ENCODE results near the gene USP9X.
"Not testable (repeated sequence)": the region's sequence is repeated elsewhere in the genome, so short reads cannot be mapped to it uniquely, and the experiment has no call there.

Gene USP9X

DNA sequence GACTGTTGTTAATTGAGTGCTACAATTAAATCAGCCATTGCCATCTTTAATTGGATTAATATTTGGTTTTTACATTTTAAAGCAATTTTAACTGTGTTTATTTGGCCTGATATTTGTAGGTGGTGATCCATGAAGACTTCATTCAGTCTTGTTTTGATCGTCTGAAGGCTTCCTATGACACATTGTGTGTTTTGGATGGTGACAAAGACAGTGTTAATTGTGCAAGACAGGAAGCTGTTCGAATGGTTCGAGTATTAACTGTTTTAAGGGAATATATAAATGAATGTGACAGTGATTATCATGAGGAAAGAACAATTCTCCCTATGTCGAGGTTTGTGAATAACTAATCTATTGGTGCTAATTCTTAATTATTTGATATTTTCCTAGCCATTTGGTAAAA lies 82.6 kb downstream of the USP9X start:
- no peak for DNase-seq (ENCODE audit: low spot score)
- TF ChIP-seq, protein P1, sequence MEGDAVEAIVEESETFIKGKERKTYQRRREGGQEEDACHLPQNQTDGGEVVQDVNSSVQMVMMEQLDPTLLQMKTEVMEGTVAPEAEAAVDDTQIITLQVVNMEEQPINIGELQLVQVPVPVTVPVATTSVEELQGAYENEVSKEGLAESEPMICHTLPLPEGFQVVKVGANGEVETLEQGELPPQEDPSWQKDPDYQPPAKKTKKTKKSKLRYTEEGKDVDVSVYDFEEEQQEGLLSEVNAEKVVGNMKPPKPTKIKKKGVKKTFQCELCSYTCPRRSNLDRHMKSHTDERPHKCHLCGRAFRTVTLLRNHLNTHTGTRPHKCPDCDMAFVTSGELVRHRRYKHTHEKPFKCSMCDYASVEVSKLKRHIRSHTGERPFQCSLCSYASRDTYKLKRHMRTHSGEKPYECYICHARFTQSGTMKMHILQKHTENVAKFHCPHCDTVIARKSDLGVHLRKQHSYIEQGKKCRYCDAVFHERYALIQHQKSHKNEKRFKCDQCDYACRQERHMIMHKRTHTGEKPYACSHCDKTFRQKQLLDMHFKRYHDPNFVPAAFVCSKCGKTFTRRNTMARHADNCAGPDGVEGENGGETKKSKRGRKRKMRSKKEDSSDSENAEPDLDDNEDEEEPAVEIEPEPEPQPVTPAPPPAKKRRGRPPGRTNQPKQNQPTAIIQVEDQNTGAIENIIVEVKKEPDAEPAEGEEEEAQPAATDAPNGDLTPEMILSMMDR (IDR thresholded peaks at IDR 0.05; ENCODE audit: extremely low read depth, missing control alignments), result no peak

DNA sequence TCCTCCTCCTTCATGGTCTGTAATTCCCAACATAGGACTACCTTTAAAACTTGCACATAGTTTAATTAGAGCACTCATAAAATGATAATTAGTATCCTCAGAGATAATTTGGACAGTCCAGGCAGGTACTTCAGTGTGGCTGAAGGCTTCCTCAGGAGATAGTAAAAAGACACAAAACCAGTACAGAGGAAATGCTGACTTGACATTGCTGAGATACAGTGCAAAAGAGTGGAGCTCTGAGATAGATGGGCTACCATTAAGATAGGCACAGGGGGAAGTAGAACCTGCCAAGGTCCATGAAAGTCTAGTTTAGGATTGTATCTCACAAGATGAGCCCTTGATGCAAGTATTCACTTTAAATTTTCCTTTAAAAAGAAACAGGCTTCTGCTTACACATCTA lies 91.0 kb downstream of the USP9X start:
- no peak for DNase-seq (ENCODE audit: low spot score)
- TF ChIP-seq, protein P1 (IDR thresholded peaks at IDR 0.05; ENCODE audit: extremely low read depth, missing control alignments), result no peak

DNA sequence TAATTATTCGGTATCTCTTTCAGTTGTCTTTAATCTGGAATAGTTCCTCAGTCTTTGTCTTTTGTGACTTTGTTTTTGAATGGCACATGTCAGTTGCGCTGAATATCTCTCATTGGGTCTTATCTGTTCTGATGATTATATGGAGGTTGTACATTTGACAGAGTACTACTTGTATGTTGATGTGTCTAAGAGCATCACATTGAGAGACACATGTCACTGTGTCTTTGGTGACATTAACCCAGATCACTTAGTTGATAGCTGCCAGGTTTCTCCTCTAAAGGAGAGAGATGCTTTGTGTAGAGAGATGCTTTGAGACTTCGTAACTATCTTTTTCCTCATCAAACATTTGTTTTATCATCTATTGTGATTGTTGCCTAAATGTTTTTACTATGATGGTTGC lies 92.1 kb downstream of the USP9X start:
- TF ChIP-seq, protein P1 (IDR thresholded peaks at IDR 0.05; ENCODE audit: extremely low read depth, missing control alignments), result no peak
- no peak for DNase-seq (ENCODE audit: low spot score)

DNA sequence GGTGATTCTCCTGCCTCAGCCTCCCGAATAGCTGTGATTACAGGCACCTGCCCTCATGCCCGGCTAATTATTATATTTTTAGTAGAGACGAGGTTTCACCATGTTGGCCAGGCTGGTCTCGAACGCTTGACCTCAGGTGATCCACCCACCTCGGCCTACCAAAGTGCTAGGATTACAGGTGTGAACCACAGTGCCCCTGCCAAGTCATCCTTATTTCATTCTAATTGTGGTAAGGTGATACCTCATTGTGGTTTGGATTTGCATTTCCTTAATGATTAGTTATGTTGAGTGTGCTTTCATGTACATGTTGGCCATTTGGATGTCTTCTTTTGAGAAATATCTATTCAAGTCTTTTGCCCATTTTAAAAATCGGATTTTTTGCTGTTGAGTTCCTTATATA lies 93.0 kb downstream of the USP9X start:
- no peak for DNase-seq (ENCODE audit: low spot score)
- TF ChIP-seq, protein P1 (IDR thresholded peaks at IDR 0.05; ENCODE audit: extremely low read depth, missing control alignments), result no peak

DNA sequence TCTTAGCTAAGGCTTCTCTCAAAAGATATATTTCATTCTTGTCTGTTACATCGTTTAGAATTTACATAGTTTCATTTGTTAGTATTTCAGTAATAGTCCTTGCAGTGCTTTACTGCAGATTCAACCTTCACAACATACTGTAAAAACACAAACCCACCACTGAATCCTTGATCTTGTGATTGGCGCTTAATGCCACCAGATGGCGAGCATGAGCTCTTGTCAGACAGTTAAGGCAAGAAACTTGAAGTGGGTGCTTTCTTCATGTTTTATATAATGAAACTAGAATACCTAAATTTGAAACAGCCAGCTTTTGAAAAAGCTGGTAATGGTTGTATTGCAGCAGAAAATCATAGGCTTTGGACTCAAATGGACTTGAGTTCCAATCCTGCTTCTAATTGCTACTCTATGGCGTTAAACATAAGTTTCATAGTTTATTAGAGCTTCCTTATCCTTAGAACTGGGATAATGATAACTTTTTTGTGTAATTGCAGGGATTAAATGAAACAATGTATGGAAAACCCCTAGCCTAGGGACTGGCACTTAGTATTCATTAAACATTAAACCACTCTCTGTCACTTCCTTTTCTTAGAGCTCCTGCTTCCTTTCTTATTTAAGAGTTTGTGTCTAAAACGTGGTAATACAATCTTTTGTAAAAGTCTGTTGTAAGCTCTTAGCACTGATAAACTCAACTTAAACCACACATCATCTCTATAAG lies 95.1 kb downstream of the USP9X start:
- peak; percentile 32 for DNase-seq (ENCODE audit: low spot score)
- TF ChIP-seq, protein P1 (IDR thresholded peaks at IDR 0.05; ENCODE audit: extremely low read depth, missing control alignments), result no peak

DNA sequence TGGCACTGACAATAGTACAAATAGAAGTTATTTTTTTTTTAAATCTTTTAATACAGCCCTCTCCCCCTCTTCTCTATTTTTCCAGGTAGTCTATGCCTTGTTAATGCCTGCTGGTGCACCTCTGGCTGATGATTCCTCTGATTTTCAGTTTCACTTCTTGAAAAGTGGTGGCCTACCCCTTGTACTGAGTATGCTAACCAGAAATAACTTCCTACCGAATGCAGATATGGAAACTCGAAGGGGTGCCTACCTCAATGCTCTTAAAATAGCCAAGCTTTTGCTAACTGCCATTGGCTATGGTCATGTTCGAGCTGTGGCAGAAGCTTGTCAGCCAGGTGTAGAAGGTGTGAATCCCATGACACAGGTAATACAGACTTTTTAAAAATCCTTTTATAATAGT lies 99.1 kb downstream of the USP9X start:
- TF ChIP-seq, protein P1 (IDR thresholded peaks at IDR 0.05; ENCODE audit: extremely low read depth, missing control alignments), result no peak
- no peak for DNase-seq (ENCODE audit: low spot score)

DNA sequence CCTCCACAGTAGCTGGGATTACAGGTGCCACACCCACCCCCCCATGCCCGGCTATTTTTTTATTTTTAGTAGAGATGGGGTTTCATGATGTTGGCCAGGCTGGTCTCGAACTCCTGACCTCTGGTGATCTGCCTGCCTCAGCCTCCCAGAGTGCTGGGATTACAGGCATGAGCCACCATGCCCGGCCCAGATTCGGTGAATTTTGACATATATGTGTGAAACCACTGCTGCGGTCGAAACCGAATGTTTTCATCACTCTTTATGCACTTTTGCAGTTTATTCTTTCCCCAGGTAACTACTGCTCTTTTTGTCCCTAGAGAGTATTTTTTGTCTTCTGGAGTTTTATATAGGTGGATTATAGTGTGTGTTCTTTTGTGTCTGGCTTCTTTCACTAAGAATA lies 101.7 kb downstream of the USP9X start:
- not testable (repeated sequence) for DNase-seq (ENCODE audit: low spot score)

DNA sequence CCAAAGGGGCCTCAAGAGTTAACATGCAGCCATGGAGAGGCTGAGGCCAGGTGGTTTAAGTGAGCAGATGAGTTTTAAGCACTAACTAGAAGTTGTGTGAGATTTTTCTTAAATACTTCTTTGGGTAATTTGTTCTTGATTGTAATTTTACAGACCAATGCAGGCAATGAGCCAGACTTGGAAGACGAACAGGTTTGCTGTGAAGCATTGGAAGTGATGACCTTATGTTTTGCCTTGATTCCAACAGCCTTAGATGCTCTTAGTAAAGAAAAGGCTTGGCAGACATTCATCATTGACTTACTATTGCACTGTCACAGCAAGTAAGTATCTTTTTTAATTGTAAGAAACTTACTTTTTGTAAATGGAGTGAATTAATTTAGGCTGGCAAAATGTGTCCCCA lies 103.9 kb downstream of the USP9X start:
- DNase-seq (ENCODE audit: low spot score), result no peak
- TF ChIP-seq, protein P1 (IDR thresholded peaks at IDR 0.05; ENCODE audit: extremely low read depth, missing control alignments), result no peak
